Loucy (cell line): ENCODE results near the gene ZFR.
"Not testable (repeated sequence)": the region's sequence is repeated elsewhere in the genome, so short reads cannot be mapped to it uniquely, and the experiment has no call there.

ENCODE experiments used
- H2AFZ ChIP-seq: fragments of 200-600 bp; sonication (generic); 2 replicates; pipeline ENCODE4 v1.6.0; 2016; ENCODE audit warnings: antibody characterized with exemption, mild to moderate bottlenecking, low read length, moderate library complexity
- H3F3A ChIP-seq: fragments of 200-600 bp; 2 replicates; pipeline ENCODE4 v1.6.0; 2016; ENCODE audit warnings: antibody characterized with exemption, low read depth, mild to moderate bottlenecking
- H3K27me3 ChIP-seq: fragments of 200-600 bp; sonication (generic); 2 replicates; pipeline ENCODE4 v1.6.1; 2014; ENCODE audit warnings: low read length, mild to moderate bottlenecking; ENCODE audit not compliant: insufficient read depth, poor library complexity, severe bottlenecking
- H3K36me3 ChIP-seq: fragments of 200-600 bp; sonication (generic); 2 replicates; pipeline ENCODE4 v1.6.1; 2016; ENCODE audit warnings: low read length; ENCODE audit not compliant: insufficient read depth
- H3K4me1 ChIP-seq: fragments of 200-600 bp; sonication (generic); 2 replicates; pipeline ENCODE4 v1.5.1; 2014; ENCODE audit warnings: low read length, mild to moderate bottlenecking; ENCODE audit not compliant: insufficient read depth, poor library complexity, severe bottlenecking
- H3K4me2 ChIP-seq: fragments of 200-600 bp; sonication (generic); 2 replicates; pipeline ENCODE4 v1.6.0; 2014; ENCODE audit warnings: antibody characterized with exemption, low read length, low read depth, mild to moderate bottlenecking; ENCODE audit not compliant: poor library complexity, severe bottlenecking
- H3K4me3 ChIP-seq: fragments of 200-600 bp; sonication (generic); 2 replicates; pipeline ENCODE4 v1.5.1; 2014; ENCODE audit warnings: low read length, mild to moderate bottlenecking, mixed read lengths; ENCODE audit not compliant: poor library complexity, severe bottlenecking
- H3K79me2 ChIP-seq: fragments of 200-600 bp; sonication (generic); 2 replicates; pipeline ENCODE4 v1.6.1; 2014; ENCODE audit warnings: low read length; ENCODE audit not compliant: insufficient read depth
- H3K9ac ChIP-seq: fragments of 200-600 bp; sonication (generic); 2 replicates; pipeline ENCODE4 v1.6.0; 2014; ENCODE audit warnings: mild to moderate bottlenecking, low read depth, low read length, moderate library complexity; ENCODE audit not compliant: poor library complexity, severe bottlenecking
- H3K9me2 ChIP-seq: fragments of 200-600 bp; sonication (generic); replicated peaks from 2 replicates; pipeline ENCODE4 v1.6.1; 2016; ENCODE audit warnings: low read depth, low read length, mixed read lengths
- H3K9me3 ChIP-seq: fragments of 200-600 bp; sonication (generic); 2 replicates; pipeline ENCODE4 v1.6.1; 2014; ENCODE audit warnings: mild to moderate bottlenecking, antibody characterized with exemption, low read length, low read depth; ENCODE audit not compliant: insufficient read depth
- H4K20me1 ChIP-seq: fragments of 200-600 bp; sonication (generic); 2 replicates; pipeline ENCODE4 v1.6.0; 2014; ENCODE audit warnings: antibody characterized with exemption, low read length, mild to moderate bottlenecking; ENCODE audit not compliant: insufficient read depth, poor library complexity, severe bottlenecking
- EZH2phosphoT487 ChIP-seq: fragments of 200-600 bp; IDR thresholded peaks from 2 replicates; pipeline ENCODE4 v1.6.1; 2018; ENCODE audit warnings: antibody characterized with exemption, mild to moderate bottlenecking, moderate library complexity, borderline replicate concordance
- TF ChIP-seq, protein P1 (sequence below): fragments of 200-600 bp; sonication (generic); conservative IDR thresholded peaks from 2 replicates; pipeline ENCODE4 v1.5.1; 2014; ENCODE audit warnings: mild to moderate bottlenecking, antibody characterized with exemption, low read length

The ZFR gene

DNA sequence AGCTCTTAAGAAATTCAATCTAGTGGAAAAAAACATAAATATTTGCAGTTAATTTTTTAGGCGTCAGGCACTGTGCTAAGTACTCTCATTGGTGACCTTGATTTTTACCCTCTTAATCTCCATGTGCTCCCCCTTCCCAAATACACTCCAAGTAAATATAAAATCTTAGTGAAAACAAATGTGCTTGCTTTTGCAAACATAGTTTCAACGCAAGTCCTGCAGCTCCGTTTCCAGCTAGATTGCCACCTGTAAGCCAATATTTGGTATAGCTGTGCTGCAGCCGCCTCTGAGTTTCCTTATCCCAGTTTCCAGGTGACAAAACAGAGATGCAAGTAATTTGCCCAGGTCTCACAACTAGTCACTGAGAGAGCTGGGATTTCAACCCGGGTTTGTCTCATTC lies 129.9 kb downstream of the ZFR start:
- Histone ChIP-seq H3F3A (peaks cover 6% of the 10 kb centered on the region; the same call in 1 of the 2 replicates), H3K4me3 (no peak overlapping the region), H3K27me3 (no peaks in the 10 kb centered on the region), H3K9me2 (no peaks in the 10 kb centered on the region), H3K79me2 (peaks cover 10% of the 10 kb centered on the region), H3K9ac (no peak overlapping the region), H4K20me1 (peaks cover 20% of the 10 kb centered on the region), H3K4me1 (peaks cover 16% of the 10 kb centered on the region), H3K9me3 (no peaks in the 10 kb centered on the region), H3K4me2 (no peak overlapping the region), H2AFZ (no peak overlapping the region), H3K36me3 (no peaks in the 10 kb centered on the region)
- TF ChIP-seq, protein P1, sequence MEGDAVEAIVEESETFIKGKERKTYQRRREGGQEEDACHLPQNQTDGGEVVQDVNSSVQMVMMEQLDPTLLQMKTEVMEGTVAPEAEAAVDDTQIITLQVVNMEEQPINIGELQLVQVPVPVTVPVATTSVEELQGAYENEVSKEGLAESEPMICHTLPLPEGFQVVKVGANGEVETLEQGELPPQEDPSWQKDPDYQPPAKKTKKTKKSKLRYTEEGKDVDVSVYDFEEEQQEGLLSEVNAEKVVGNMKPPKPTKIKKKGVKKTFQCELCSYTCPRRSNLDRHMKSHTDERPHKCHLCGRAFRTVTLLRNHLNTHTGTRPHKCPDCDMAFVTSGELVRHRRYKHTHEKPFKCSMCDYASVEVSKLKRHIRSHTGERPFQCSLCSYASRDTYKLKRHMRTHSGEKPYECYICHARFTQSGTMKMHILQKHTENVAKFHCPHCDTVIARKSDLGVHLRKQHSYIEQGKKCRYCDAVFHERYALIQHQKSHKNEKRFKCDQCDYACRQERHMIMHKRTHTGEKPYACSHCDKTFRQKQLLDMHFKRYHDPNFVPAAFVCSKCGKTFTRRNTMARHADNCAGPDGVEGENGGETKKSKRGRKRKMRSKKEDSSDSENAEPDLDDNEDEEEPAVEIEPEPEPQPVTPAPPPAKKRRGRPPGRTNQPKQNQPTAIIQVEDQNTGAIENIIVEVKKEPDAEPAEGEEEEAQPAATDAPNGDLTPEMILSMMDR, result no peak
- no peak for TF ChIP-seq EZH2phosphoT487

DNA sequence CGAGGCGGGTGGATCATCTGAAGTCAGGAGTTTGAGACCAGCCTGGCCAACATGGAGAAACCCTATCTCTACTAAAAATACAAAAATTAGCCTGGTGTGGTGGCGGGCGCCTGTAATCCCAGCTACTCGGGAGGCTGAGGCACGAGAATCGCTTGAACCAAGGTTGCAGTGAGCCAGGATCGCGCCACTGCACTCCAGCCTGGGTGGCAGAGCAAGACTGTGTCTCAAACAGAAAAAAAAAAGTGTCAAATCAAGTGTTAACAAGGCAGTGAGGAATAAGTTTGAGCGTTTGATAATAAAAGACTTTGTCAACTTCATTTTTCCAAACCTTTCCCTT lies 130.4 kb downstream of the ZFR start:
- Histone ChIP-seq H3K79me2 (peaks cover 13% of the 10 kb centered on the region), H3K4me1 (peaks cover 21% of the 10 kb centered on the region), H4K20me1 (peaks cover 25% of the 10 kb centered on the region)
- not testable (repeated sequence) for H3F3A ChIP-seq, H3K4me3 ChIP-seq, H3K4me2 ChIP-seq, H3K36me3 ChIP-seq, H3K9ac ChIP-seq, H2AFZ ChIP-seq, H3K27me3 ChIP-seq, H3K9me3 ChIP-seq, H3K9me2 ChIP-seq

DNA sequence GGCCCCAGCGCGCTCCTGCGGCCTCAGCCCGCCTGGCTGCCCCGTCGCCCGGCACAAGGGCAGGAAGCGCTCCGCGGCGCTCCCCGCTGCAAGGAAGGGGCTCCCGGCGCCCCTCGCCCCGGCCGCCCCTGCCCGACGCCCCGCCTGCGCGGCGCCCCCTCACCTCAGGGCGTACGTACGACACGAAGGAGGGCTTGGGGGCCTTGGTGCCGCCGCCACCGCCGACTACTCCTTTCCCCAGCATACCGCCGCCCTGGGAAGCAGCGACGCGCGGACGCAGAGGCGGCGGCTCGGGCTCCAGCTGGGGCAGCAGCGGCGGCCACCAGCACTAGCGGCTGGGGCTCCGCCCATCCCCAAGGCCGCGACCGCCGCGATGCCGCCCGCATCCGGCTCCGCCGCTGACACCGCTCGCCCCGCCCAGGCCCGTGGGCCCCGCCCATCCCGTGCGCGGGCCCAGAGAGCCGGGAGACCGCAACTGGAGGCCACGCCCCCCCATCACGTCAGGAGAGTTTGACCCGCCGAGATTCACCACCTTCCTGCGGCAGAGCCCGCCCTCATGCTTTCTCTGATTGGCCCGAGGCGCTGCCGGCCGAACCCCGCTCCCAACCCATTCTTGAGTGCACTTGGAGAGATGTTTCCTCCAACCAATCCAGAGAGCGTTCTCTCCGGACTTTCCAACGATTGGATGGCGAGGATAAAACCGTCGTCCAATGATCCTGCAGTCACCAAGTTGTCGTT lies 131.8 kb downstream of the ZFR start, which contains the start of gene MTMR12:
Gene MTMR12 (minus strand): TSS at position 345 of the 738 bp plus-strand sequence. CDS start 101 bp downstream, at position 244.
- peak within 1 kb of the TSS; percentile 85 for H3K4me3 ChIP-seq
- TF ChIP-seq, protein P1, result no peak
- TF ChIP-seq EZH2phosphoT487, result no peak
- no peaks in the 10 kb centered on the region for H3K9me2 ChIP-seq

DNA sequence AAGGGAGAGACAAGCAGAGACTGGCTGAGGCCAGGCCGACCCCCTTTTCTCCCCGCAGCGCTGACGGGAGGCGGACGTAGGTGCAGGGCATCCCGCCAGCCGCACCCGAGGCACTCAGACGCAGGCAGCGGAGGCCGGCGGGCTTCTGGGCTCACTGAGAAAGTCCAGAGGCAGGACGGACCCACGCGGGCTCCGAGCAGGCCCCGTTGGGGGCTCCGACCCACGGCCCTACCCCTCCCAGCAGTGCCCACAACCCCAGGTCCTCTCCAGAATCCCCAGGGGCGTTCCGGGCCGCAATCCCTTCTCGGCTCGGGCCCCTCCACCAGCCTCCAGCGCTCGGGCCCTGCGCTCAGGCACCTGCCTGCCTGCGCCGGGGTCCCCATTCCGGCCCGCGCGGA lies 132.3 kb downstream of the ZFR start:
- Histone ChIP-seq H3K9ac (peak overlapping the region; percentile 78), H3K79me2 (peaks cover 16% of the 10 kb centered on the region)

More for the DNA sequence above, 131.8 kb downstream of the ZFR start, which contains the start of gene MTMR12:
- Histone ChIP-seq H3K9me3 (no peaks in the 10 kb centered on the region), H3K9ac (peak within 1 kb of the TSS; percentile 78), H3K27me3 (no peaks in the 10 kb centered on the region), H3K4me1 (peaks cover 26% of the 10 kb centered on the region), H2AFZ (peak within 1 kb of the TSS; percentile 80), H3K36me3 (no peaks in the 10 kb centered on the region), H3K4me2 (peak within 1 kb of the TSS; percentile 98), H4K20me1 (peaks cover 27% of the 10 kb centered on the region), H3F3A (peaks cover 6% of the 10 kb centered on the region; the same call in 1 of the 2 replicates), H3K79me2 (peaks cover 14% of the 10 kb centered on the region)

More for the DNA sequence above, 132.3 kb downstream of the ZFR start:
- H3K4me1 ChIP-seq, result peaks cover 26% of the 10 kb centered on the region
- H3K9me2 ChIP-seq, result no peaks in the 10 kb centered on the region
- H3F3A ChIP-seq, result peaks cover 6% of the 10 kb centered on the region; the same call in 1 of the 2 replicates
- H3K9me3 ChIP-seq, result no peaks in the 10 kb centered on the region
- peaks cover 27% of the 10 kb centered on the region for H4K20me1 ChIP-seq
- H3K27me3 ChIP-seq, result no peaks in the 10 kb centered on the region
- H3K4me3 ChIP-seq, result peak overlapping the region; percentile 79
- H3K4me2 ChIP-seq, result peak overlapping the region; percentile 98
- peak overlapping the region; percentile 80 for H2AFZ ChIP-seq
- no peak for TF ChIP-seq EZH2phosphoT487
- TF ChIP-seq, protein P1, result no peak
- H3K36me3 ChIP-seq, result no peaks in the 10 kb centered on the region
